Bone marrow (tissue), 2 donors: Measurements from ENCODE around the gene IGSF9.

Experiments used
- DNase-seq, 2 donors: peaks; one replicate each; lab custom pipeline; 2025; lab: John Stamatoyannopoulos, UW

Gene IGSF9

DNA sequence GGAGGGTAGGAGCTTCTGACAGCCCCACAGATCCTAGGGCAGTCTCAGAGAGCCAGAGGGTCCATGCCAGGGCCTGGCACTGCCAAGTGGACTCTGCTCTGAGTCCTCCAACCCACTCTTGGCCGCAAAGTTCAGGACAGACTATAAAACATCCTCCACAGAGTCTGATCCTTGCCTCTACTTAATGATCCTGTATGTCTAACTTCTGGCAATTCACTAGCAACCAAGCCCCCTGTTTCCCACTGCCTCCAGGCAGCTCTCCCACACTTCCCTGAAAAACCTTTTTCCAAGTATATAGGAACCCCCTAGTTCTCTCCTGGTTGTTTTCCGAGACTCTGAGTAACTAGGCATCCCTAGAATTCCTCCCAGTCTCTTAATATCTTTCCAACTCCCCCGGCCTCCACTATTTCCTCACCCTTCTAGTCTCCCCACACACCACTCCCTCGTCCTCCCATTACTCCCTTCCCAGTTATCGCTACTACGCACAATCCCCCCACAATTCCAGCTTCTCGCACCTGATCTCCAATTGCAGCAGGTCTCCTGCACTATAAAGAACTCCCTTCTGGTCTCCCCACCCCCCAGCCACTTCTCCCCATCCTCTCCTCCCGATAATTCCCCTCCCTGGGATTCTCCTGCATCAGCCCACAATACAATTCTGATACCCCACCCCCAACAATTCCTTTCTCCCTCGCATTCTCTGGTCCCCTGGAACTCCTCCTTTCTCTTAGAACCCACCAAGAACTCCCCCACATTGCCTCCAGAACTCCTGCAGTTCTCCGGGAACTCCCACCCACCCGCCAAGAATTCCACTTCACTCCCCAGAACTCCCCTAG lies 574 bp downstream of the IGSF9 start:
- no peak for DNase-seq

DNA sequence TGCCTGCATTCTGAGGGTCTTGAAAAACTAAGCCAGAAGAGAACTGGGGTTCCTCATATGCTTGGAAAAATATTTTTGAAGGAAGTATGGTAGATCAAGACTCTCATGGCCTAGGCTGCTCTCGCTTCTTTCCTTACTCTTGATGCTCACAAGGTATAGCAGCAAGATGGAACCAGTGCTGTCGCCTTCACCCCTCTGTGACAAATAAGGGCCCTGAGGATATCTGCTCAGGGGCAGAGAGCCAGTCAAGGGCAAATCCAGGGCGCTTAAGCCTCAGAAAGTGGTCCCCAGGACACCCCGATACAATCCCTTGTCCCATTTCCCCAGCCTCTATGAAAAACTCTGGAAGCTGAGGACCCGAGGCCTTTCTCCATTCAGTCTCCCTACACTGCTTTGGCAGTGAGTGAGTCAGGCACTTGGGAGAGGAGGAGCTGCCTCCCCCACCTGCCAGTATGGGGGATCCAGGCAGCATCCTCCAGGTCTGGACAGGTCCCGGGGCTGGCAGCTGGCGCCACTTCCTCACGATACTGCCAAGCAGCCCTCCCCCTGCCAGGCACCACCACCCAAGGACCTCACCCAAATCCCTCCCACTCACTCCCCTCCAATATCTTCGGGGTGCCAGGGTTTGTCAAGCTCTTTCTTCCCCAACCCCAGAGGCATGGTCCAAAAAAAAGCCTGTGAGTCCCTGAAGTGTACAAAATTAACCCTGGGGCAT lies 1.3 kb downstream of the IGSF9 start:
- no peak for DNase-seq

DNA sequence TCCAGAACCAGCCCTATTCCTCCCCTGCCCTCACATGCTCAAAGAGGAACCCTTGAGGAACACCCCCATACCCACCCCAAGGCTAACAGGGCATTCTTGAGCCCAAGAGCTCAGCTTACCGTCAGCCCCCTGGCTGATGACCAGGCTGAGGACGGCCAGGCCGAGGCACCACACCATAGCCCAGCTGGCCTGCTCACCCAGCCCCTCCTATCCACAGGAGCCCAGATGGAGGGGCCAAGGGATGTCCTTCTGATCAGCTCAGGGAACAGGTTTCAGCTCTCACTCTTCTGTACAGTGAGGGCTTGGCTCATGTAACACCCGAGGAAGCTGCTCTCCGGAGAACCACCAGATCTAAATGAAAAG lies 2.2 kb downstream of the IGSF9 start:
- DNase-seq, result no peak

DNA sequence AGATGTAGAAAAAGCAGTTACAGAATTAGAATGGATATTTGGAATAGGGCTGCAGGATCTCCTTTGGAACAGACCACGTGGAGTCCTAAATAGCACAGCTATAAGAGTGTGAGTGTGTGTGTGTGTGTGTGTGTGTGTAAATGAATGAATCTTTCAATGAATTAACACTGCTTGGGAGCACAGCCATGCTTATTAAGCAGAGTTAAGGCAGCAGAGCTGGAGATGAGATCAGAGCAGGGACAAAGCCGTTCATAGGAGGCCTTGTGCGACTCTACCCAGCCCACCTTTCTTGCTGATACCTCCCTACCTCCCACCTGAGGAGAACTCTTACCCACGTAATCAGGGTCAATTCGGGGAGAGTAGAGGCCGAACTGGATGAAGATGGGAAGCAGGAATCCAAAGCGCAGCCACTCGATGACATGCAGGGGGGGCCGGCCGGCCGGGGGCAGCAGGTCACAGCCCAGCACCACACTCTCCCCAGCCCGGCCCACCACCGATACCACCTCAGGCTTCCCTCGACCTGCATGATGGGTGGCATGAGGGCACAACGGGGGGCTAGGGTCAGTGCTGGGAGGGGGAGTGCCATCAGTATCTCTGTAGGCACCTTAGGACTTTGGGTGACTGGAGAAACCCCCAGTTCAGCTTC lies 2.7 kb downstream of the IGSF9 start:
- DNase-seq, result no peak

DNA sequence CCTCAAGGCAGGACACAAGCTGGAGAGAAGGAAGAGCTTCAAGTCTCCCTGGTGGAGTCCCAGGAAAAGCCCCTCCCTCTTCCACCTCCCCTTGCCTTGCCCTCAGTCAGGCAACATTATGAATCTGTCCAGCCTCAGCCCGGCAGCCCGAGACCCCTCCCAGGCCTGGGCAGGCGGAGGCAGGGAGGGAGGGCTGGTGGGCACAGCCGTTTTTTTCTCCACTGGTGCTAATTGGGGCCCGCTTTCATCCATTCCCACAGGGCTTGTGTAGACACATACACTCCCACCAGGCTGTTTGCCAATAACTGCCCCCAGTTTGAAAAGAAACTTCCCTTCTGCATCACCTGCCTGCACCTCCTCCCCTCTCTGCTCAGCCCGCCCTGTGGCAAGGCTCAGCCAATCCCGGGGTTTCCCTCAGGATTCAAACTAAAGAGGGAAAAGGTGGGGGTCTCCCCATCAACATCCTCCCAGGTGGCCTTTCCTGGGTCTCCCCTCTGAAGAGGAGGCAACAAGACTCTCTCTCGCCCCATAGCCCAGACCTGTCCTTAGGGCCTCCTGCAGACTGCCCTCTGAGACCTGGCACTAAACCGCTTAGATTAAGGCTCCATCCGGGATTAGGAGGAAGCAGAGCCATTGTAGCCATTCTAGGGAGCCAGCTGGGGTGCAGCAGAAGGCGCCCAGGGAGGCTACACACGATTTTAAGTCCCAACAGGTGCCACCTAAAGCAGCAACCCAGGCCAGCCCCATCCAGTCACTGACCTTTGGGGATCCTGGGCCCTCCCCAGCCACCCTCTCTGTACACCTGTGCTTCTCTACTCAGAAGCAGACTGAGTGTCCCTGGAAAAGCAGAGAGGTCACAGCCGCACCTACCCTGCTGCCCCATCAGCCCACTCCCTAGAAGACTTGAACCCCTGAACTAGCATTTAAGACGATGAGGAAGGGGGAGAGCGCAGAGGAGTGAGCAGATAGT lies 3.5 kb downstream of the IGSF9 start:
- no peak for DNase-seq

DNA sequence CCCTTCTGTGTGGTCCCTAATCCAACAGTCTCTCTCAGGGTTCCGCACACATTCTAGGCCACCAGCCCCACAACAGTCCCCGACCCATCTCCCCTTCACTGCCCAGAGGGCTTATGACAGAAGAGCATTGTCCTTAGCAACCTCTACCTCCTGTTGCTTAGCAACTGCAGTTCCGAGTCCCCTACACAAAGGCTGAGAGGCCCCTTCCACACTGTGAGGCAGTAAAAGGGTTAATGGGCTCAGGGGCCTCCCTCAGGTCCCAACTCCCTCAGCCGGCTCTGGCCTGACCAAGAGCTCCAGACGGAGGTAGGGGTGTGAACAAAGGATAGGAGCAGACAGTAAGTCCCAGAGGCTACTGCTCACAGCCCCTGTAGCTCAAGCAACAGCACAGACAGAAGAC lies 4.3 kb downstream of the IGSF9 start:
- DNase-seq, result no peak

DNA sequence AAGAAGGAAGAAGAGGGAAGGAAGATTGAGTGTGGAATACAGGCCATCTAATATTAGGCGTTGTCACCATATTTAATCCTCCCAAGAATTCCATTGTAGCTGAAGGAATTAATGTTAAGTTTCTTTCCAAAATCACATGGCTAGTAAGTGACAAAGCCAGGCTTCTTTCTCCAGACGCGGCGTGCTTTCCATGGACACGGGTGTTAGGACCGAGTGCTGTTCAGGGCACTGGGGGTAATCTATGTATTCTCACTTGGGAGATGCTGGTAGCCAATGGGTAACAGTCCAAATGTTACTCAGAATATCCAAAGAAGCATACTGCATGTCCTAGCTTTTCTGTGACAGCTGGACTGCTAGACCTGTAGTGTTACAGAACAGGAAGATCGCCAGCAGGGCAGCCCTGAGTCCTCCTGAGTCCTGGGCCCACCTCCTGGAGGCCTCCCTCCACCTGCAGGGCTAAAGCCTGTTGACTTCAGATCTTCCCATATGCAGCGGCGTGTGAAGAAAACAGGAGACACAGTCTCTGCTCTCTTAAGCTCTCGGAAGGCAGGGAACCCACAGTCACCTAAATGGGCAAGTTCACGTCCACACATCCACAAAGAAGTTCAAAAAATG lies 5.3 kb downstream of the IGSF9 start:
- DNase-seq, result no peak

DNA sequence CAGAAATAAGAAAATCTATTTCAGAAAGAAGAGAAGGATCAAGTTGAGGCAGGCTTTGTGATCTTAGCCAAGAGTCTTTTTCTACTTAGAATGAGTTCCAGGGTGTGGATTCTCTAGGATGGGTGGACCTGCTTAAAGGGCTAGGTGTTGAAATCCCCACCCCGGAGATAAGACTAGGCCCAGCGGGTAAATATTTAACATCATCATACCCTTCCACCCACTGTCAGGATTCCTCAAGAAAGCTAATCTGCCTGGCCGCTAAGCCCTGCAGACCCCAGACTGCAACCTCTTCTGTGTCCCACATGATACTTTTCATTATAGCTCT lies 5.8 kb downstream of the IGSF9 start:
- no peak for DNase-seq

DNA sequence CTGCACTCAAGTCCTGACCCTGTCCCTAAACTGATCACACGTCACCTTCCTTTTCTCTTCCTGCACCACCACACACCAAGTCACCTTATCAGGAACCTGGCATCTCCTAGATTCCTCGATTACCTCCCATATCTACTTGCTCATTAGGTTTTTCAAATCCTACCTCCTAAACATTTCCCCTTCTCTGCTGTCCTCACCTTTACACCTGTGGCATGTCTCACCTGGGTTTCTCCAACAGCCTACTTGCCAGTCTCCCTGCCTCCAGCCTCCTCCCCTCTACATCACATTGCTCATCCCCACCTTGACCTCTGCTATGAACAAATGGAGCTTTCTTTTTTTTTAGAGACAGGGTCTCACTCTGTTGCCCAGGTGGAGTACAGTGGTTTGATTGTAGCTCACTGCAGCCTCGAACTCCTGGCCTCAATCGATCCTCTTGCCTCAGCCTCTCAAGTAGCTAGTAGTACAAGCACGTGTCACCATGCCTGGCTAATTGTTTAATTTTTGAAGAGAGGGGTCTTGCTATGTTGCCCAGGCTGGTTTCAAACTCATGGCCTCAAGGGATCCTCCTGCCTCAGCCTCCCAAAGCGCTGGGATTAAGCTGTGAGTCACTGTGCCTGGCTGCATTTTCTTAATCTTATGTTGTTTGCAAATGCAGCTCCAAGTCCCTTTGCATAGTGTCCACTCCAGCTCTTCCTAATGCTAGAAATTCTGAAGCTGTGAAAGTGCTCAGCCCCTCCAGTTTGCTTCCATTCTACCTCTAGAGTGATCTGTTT lies 6.3 kb downstream of the IGSF9 start:
- DNase-seq, result no peak

DNA sequence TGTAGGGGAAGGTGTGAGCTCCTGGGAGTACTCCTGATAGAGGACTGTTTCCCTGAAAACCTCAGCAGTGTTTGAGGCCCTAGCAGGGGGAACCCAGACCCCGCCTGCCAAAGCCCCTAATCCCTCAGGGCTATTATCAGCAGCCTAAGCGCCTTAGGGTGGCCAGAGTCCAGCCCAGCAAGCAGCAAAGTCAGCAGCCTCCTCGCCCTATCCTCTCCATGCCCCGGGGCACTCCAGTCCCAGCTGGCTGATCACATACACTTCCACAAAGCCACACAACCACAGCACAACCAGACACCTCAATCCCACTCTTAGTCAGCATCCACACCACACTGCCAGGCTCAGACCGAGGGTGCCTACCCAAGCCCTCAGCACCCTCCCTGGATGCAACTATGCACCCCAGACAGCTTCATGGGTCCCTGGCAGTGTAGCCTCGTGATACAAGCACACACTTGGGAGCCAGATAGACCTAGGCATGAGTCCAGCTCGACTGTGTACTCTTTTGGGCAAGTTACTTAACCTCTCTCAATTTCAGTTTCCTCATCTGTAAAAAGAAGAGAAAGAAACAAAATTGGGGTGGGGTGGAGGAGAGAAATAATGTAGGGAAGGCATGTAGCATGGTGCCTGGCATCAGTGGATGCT lies 7.1 kb downstream of the IGSF9 start:
- DNase-seq, result no peak

DNA sequence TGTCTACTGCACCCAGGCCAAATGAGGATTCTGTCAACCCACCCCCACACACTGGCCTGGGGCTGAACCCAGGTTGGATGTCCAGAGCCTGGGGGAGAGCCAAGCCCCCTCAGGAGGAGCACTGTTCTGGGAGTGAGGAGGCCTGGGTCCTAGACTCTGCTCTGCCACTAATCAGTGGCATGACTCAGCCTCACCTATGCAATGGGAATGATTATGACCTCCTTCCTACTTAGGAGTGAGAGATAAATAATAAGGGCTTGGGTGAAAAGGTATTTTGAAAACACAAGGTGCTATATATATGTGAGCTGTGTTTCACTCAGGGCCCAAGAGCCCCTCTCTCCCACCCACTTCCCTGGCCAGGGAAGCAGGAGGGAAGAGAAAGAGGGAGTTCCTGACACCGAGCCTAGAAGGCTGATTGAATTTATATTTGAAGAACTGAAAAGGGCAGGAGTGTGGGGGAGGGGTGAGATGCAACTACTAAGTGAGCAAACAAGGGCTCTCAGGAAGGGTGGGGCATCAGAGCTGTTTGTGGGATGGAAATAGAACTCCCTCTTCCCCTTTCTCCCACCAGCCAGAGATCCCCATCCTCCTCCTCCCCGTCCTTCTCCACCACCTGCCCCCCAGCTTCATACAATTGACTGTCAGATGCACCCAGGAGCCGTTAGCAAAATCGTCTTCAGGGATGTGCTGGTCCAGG lies 8.2 kb downstream of the IGSF9 start:
- DNase-seq, result peak; percentile 40 to 41

DNA sequence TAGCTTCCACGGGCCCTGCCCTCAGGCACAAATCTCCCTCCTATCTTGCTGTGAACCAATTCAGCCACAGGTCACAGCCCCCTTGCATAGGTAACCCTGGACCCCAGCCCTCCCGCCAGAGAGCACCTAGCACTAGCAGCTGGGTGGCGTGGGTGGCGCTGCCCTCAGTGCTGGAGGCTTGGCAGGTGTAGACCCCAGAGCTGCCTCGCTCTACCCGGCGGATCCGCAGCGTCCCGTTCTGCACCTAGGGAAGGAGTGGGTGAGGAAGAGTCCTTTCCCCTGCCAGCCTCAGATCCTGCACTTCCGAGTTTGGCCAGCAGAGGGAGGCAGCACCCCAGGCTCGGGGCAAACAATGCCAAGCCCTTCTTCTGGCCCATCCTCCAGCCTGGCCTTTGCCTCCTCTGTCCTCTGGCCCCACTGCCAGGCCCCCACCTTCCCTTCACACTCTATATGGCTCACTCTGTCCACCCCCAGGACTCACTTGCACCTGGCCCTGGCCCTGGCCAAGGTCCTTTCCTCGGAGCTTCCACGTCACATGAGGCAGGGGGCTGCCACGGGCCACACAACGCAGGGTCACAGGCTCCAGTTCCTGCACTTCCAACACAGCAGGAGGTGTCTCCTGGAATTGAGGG lies 9.0 kb downstream of the IGSF9 start:
- DNase-seq, result peak; percentile 16 to 80

DNA sequence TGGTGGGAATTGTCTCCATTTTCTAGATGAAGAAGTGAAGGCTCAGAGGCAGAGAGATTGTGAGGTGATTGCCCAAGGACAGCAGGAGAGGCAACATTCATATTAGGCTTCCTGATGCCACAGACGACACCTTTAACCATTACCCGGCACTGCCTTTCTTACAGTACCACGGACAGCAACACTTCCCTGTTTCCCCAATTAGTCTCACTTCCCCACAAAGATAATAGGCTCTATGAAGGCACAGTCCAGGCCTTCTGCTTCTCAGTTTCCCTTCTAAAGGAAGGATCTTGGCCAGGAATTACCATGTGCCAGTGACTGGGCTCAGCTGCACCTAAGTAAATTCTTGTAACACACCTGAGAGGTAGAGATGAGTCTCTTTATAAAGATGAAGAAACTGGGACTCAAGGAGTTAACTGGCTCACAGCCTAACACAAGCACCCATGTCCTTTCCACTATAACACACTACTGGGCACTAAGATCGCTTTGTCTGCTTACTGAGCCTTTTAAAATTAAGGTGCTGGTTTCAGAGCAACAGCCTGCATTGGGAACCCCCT lies 9.6 kb downstream of the IGSF9 start:
- DNase-seq, result peak in 1 of 2 donors; percentile 17

DNA sequence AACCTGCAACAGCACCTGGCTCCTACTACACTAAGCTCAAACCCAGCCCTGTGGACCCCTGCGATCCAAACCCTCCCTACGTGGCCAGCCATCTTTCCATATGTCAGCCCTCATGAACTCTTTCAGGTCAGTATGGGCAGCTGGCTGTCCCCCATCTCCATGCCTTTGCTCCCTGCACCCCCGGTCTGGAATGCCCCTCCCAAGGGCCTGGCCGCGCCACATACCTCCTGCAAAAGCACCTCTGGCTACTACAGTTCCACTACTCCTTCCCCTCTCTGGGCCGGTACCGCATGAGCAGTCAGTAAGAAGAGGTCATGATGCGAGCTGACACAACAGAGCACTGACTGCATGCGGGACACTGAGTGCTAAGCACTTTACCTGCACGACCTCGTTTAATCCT lies 10.1 kb downstream of the IGSF9 start:
- DNase-seq, result no peak

DNA sequence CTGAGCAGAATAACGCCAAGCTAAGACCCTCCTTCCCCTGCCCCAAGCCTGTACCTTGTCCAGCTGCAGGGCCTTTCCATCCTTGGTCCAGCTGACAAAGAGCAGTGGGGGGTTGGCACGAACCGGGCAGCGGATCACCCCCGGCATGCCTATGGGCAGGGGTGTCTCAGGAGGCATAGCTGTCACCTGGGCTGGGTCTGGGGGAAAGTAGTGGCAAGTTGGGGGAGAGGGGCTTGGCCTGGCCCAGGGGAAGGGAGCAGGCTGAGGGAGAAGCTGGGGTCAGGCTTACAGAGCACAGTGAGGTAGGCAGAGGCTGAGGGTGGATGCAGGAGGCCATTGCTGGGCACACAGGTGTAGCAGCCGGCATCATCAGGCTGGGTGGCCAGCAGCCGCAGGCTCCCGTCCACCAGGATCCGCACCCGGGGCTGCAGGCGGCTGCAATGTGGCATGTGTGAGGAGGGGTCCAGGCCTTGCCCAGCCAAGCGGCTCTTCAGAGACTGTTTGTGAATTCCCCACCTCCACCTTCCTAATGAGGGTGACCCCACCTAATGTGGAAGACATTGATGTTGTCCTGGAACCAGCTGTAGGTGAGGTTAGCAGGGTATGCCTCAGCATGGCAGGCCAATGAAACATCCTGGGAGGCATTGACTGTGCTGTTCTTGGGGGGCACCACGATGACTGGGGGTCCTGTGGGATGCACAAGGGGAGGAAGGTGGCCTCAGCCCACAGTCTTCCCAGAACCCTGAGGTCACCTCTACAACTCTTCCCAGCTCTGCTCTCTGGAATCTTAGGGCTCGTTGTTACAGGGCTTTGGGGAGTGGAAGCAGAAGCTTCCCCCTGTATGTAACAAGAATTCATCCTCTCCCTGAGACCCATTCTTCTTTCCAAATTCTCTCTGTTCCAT lies 11.0 kb downstream of the IGSF9 start:
- no peak for DNase-seq

DNA sequence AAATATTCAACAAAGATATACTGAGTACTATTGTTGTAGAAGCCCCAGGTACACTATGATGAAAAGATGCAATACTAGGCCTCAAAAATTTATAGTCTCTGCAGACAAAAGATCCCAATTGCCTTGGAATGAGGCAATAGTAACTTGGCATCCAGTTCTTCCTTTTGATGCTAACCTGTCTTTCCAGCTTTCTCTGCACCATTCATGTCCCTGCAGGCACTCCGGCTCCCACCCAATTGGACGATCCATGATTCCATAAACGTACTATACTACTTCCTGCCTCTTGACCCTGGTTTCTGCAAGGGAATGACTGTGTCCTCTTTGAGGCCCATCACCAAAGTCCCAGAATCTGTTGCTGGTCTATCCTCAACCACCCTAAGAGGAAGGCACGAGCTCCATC lies 12.1 kb downstream of the IGSF9 start:
- no peak for DNase-seq

DNA sequence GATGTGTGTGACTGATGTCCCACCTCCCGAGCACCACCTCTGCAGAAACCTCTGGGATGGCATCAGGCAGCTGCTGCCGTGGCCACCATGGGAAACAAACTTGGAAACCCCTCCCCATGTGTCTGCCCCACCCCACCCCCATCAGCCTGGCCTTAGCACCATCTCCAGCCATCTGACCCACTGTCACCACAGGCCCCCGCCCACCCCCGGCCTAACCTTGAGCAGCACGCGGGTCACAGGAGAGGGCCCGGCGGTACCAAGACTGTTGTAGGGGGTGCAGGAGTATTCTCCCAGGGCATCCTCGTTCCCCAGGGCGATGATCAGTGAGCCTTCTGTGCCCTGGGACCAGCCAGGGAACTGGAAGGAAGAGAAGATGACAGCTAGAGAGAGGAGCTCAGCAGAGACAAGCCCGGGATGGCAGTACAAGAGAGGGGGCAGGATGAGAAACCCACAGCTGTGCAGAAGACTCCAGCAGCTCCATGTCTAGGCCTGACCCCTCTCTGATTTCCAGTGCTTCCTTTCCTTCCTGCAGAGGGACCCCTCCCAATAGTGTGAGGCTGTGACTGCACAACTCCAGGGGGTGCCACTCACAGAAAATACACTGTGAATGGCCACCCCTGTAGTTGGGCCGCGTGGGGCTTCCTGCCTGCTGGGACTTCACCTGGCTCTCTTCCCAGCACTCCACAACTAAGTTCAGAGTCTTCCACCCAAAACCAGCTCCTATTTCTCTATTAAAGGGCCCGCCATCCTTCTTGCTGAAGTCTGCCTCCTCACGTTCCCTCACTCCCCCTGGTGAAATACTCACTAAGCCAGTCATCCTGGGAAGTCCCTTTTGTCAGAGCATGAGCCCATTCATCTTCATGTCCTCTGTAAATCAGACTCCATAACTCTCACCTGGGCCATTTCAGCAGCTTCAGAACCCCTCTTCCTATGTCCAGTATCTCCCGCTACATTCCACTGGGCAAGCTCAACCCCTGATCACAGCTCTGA lies 12.8 kb downstream of the IGSF9 start:
- DNase-seq, result no peak
